ENCODE results near the gene BRD4. TPM values are rescaled to one million over a fixed set of nuclear protein-coding genes. Genes with fewer than 3 reads are reported as not detected.
A peak's percentile ranks its signal among the peaks of the same experiment; 100 is the strongest.

Gene BRD4
- total and polyA plus RNA-seq, 10 of the 15 experiments (the other 5 are each of a cell fraction or from before 2014, with no cell fraction given), result 5.3 to 84.4 (median 11.8) TPM

DNA sequence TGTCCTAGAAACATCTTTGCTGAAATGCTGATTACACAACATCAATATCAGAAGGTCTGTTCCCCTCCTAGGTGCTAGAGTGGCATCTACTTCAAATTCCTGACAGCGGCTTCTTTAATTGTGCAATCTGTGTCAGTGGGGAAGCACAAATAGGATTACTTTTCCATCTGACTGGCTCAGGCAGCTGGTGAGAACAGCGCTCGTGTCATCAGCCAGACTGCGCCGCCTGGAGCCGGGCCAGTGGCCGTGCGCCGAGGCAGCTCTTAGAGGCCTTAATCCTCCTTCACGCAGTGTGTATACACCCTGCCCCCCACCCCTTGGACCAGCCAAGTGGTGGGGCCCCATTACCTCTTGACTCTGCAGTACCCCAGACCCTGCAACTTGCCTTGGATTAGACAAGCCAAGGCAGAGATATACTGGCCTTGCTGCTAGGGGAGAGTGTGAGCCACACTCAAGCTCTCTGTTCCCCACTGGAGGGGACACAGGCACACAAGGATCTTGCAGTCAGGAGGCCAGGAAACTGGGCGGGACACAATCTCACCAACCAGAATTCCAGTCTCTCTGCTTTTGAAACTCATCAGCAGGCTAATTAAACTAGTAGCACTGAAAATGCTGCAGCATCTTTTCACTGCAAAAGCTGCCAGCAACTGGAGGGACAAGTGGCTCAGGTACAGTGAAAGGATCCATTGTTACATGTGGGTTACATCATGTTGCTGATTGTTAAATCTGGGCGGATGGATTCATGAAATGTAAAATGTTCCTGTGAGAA is 51.2 kb downstream of the BRD4 start (continued):
- TF ChIP-seq NBN (IDR thresholded peaks at IDR 0.05) (no peak), HCFC1 (IDR thresholded peaks at IDR 0.05; ENCODE audit: low read length) (no peak), ZNF274 (IDR thresholded peaks at IDR 0.05; ENCODE audit: insufficient read depth, insufficient read length) (no peak), BCL11A (IDR thresholded peaks at IDR 0.05; ENCODE audit: low read depth, low read length) (no peak), POLR2A (IDR thresholded peaks at IDR 0.05; ENCODE audit: low read depth, low read length) (no peak)
- TF ChIP-seq, protein P1, sequence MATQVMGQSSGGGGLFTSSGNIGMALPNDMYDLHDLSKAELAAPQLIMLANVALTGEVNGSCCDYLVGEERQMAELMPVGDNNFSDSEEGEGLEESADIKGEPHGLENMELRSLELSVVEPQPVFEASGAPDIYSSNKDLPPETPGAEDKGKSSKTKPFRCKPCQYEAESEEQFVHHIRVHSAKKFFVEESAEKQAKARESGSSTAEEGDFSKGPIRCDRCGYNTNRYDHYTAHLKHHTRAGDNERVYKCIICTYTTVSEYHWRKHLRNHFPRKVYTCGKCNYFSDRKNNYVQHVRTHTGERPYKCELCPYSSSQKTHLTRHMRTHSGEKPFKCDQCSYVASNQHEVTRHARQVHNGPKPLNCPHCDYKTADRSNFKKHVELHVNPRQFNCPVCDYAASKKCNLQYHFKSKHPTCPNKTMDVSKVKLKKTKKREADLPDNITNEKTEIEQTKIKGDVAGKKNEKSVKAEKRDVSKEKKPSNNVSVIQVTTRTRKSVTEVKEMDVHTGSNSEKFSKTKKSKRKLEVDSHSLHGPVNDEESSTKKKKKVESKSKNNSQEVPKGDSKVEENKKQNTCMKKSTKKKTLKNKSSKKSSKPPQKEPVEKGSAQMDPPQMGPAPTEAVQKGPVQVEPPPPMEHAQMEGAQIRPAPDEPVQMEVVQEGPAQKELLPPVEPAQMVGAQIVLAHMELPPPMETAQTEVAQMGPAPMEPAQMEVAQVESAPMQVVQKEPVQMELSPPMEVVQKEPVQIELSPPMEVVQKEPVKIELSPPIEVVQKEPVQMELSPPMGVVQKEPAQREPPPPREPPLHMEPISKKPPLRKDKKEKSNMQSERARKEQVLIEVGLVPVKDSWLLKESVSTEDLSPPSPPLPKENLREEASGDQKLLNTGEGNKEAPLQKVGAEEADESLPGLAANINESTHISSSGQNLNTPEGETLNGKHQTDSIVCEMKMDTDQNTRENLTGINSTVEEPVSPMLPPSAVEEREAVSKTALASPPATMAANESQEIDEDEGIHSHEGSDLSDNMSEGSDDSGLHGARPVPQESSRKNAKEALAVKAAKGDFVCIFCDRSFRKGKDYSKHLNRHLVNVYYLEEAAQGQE (IDR thresholded peaks at IDR 0.05; ENCODE audit: low read depth, low read length), result no peak

DNA sequence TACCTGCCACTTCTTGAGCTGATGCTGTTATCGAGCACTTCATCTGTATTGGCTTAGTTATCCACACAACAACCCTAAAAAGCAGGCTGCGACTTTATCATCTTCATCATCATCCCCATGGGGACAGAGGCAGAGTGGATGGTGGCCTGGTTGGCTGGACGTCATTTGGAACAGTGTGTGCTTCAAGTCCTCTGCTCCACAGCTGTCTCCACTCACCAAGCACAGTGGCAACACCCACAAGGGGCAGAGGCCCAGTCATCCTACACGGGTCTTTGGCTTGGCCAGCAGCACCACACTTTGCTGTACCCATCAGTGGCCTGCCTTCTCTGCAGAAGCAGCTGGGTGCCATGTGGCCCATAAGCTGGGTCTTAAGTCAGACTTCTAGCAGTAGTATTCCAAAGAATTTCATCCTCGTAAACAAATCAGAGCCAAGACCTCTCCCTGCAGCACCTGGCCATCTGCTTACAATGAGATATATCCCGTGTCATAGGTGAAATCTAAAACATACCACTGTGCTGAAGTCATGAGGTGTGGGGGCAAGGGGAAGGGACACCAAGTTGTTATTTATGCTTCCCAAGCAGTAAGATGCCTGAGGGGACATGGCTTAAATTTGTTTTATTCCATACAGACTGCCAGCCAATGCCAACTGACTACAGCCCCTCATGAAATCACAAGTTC is 52.2 kb downstream of the BRD4 start:
- ChIA-PET RAD21 (ENCODE audit: unreplicated experiment) (no interaction called here), POLR2A (no interaction called here), CTCF (interaction anchor here (1.6 kb wide), 1 partner anchor 9 kb away, joined by 3 read pairs; no protein-coding TSS in a partner anchor), SMC1A (ENCODE audit: uncharacterized antibody, unreplicated experiment) (interaction anchor here (1.3 kb wide), 2 partner anchors 11 to 133 kb away, joined by 3 to 4 read pairs; no protein-coding TSS in a partner anchor)
- 0 out of 2 replicates have a peak, but pooled peaks have one; percentile 42 for TF ChIP-seq POLR2A (IDR thresholded peaks at IDR 0.05; ENCODE audit: low read depth, low read length)
- TF ChIP-seq, protein P2, sequence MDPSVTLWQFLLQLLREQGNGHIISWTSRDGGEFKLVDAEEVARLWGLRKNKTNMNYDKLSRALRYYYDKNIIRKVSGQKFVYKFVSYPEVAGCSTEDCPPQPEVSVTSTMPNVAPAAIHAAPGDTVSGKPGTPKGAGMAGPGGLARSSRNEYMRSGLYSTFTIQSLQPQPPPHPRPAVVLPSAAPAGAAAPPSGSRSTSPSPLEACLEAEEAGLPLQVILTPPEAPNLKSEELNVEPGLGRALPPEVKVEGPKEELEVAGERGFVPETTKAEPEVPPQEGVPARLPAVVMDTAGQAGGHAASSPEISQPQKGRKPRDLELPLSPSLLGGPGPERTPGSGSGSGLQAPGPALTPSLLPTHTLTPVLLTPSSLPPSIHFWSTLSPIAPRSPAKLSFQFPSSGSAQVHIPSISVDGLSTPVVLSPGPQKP (IDR thresholded peaks at IDR 0.05; ENCODE audit: low read depth, low read length), result no peak
- no peak for TF ChIP-seq MYB (IDR thresholded peaks at IDR 0.05; ENCODE audit: borderline replicate concordance, low read depth, low read length)
- intact Hi-C loops (cut with micrococcal nuclease; ENCODE audit: unreplicated experiment) (no loop called here), in situ Hi-C loops (cut with MboI) (no loop called here)
- H3K4me3 ChIP-seq, result no peak overlapping the region
- no peak overlapping the region for H3K27ac ChIP-seq (ENCODE audit: control insufficient read depth, insufficient read depth)
- no peak overlapping the region for H3K9ac ChIP-seq (ENCODE audit: control insufficient read depth, insufficient read depth, low read length)
- peaks cover 29% of the 10 kb centered on the region for H4K20me1 ChIP-seq (ENCODE audit: control insufficient read depth, insufficient read depth)
- H3K4me2 ChIP-seq (ENCODE audit: control insufficient read depth, insufficient read depth), result no peak overlapping the region
- peaks cover 26% of the 10 kb centered on the region for H3K4me1 ChIP-seq (ENCODE audit: control insufficient read depth, insufficient read depth, low read length)
- no peaks in the 10 kb centered on the region for H3K9me3 ChIP-seq (replicated peaks; ENCODE audit: control insufficient read depth, insufficient read depth, low read length)
- FAIRE-seq (no peak), ATAC-seq (no peak; the same call in 2 of the 3 replicates), DNase-seq (ENCODE audit: low read depth, low spot score) (no peak)
- peaks cover 93% of the 10 kb centered on the region for H3K79me2 ChIP-seq (ENCODE audit: control insufficient read depth, insufficient read depth, low read length)
- no TSS peak for BruUV-seq (replicated peaks)
- peaks cover 4 to 8% of the 10 kb centered on the region in 2 experiments; a peak in 2 of 4 replicates for H3K36me3 ChIP-seq (ENCODE audit: control insufficient read depth in 2 of 2, insufficient read depth in 2 of 2, low read length in 1 of 2)
- H2AFZ ChIP-seq (ENCODE audit: control insufficient read depth, low read depth, low read length), result no peak overlapping the region
- H3K27me3 ChIP-seq (replicated peaks in 1 of 2; ENCODE audit: control insufficient read depth in 2 of 2, insufficient read depth in 2 of 2, low read length in 1 of 2), result no peaks in the 10 kb centered on the region
- WGBS (ENCODE audit: insufficient coverage, insufficient replicate concordance, low lambda C conversion rate, missing lambda C conversion rate), result 50% methylated on average over 6 of the region's 6 CpGs
